ENCODE results near the gene CEP55.

DNA sequence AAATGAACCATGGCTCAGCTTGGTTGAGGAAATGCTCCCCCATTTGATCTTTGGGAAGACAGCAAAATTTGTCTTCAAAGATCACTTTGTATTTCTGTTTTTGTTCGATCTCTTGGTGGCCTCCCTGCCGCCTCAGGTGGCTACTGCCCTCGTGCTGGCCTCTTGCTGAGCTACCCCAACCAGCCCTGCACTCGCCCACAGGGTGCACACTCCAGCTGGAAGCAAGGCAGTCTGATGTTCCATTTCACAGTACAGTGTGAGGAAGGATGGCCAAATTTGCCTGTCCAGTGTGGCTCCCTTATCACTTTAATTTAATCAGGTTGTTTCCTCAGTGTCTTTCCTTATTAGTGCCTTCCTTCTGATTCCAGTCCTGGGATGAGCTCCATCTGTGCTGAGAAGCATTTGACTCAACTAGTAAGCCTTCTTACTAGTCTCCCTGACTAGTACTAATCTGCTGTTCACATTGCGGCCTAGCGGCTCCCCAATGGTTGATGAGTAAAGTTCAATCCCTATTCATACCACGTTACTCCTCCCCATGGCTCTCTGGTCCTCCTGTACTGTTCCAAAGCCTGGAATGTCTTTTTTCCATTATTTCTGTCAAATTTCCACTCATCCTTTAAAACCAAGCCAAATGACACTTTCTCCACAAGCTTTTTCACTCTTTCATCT is 22.5 kb upstream of the CEP55 start:
- TF ChIP-seq CTCF (IDR thresholded peaks at IDR 0.05) (no peak), POLR2A (IDR thresholded peaks at IDR 0.05) (no peak)

Measured in transverse colon (tissue), 3 donors.